ENCODE measurements around the gene CLCN4. TPM values are rescaled to one million over a fixed set of nuclear protein-coding genes. Genes with fewer than 3 reads are reported as not detected.

The CLCN4 gene
- total RNA-seq, 1 experiment from 2014 or later: 6.9 TPM

DNA sequence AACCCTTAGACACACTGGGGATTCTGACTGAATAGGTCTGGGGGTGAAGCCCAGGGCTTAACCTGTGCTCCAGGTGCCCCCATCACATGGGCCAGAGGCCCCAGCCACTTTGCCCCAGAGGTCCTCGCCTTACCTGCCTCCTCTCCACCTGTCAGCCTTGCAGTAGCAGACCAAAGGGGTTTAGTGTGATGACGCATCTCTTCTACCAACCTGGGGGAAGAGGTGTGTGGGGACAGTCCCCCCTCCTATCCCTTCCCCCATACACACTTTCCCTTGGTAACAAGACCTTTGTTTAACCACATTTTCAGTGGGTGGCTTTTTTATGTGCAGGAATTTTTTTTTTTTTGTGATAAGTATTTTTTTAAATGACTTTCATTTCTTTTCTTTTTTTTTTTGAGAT, 6.3 kb downstream of the CLCN4 start:
- Histone ChIP-seq H3K14ac (ENCODE audit: insufficient read depth, low read length) (no peak overlapping the region), H3K27me3 (ENCODE audit: insufficient read depth, low read length) (no peaks in the 10 kb centered on the region)
- no peak overlapping the region for H3K27ac Mint-ChIP-seq

More for the DNA sequence above, 6.3 kb downstream of the CLCN4 start:
- H2BK20ac ChIP-seq (ENCODE audit: low read depth, low read length, poor library complexity, severe bottlenecking): no peak overlapping the region
- H2BK15ac ChIP-seq (ENCODE audit: low read depth, low read length): no peak overlapping the region
- no peak overlapping the region for H4K5ac ChIP-seq (ENCODE audit: insufficient read length, low read depth, low read length)
- H2AFZ ChIP-seq (ENCODE audit: low read length): no peak overlapping the region
- no peak overlapping the region for H2BK5ac ChIP-seq (ENCODE audit: insufficient read length, low read length)
- no peak overlapping the region for H3K18ac ChIP-seq (ENCODE audit: insufficient read length, low read depth, low read length)
- H2BK12ac ChIP-seq (ENCODE audit: insufficient read length, low read depth, low read length): no peak overlapping the region
- Mint-ChIP-seq H3K4me3 (no peak overlapping the region), H3K27me3 (ENCODE audit: low read depth) (no peaks in the 10 kb centered on the region), H3K36me3 (ENCODE audit: insufficient read depth in 1 of 3, low read depth in 3 of 3) (peaks cover 10 to 15% (median 12%) of the 10 kb centered on the region in 3 experiments), H3K9me3 (peaks cover 55 to 61% of the 10 kb centered on the region in 2 experiments), H3K4me1 (peaks cover 4 to 12% of the 10 kb centered on the region in 2 experiments)
- no peak overlapping the region for H3K56ac ChIP-seq (ENCODE audit: insufficient read length, low read depth, low read length)
- H3K4me1 ChIP-seq (ENCODE audit: insufficient read depth, low read length): no peaks in the 10 kb centered on the region; the same call in 1 of the 2 replicates
- no peaks in the 10 kb centered on the region for H4K20me1 ChIP-seq (ENCODE audit: control insufficient read depth, insufficient read depth, insufficient read length)
- WGBS (ENCODE audit: extremely low coverage, insufficient read length, low lambda C conversion rate): no CpG with 5 or more reads among the region's 2 CpGs
- H3K4me2 ChIP-seq (ENCODE audit: insufficient read depth, insufficient read length, low read length): no peak overlapping the region
- H3K23me2 ChIP-seq (ENCODE audit: insufficient read length, low read depth, low read length, poor library complexity, severe bottlenecking): peaks cover 4% of the 10 kb centered on the region
- no peaks in the 10 kb centered on the region for H3K9me3 ChIP-seq (ENCODE audit: control insufficient read depth, low read depth, low read length)
- H3K79me1 ChIP-seq (ENCODE audit: insufficient read depth, low read depth, low read length, poor library complexity, severe bottlenecking): no peaks in the 10 kb centered on the region
- no peak overlapping the region for H3T11ph ChIP-seq (ENCODE audit: low read length)
- no peak overlapping the region for H2BK120ac ChIP-seq (ENCODE audit: low read depth, low read length, poor library complexity, severe bottlenecking)
- H3K23ac ChIP-seq (ENCODE audit: insufficient read length, low read depth, low read length): no peak overlapping the region
- DNase-seq: no peak
- H3K4ac ChIP-seq (ENCODE audit: low read depth, low read length): no peak overlapping the region
- no peaks in the 10 kb centered on the region for H3K79me2 ChIP-seq (ENCODE audit: insufficient read depth, low read length)
- H4K91ac ChIP-seq (ENCODE audit: insufficient read length, low read depth, low read length): no peak overlapping the region
- H3K27ac ChIP-seq (ENCODE audit: insufficient read length, low read depth, low read length): no peak overlapping the region
- TF ChIP-seq, protein P1, sequence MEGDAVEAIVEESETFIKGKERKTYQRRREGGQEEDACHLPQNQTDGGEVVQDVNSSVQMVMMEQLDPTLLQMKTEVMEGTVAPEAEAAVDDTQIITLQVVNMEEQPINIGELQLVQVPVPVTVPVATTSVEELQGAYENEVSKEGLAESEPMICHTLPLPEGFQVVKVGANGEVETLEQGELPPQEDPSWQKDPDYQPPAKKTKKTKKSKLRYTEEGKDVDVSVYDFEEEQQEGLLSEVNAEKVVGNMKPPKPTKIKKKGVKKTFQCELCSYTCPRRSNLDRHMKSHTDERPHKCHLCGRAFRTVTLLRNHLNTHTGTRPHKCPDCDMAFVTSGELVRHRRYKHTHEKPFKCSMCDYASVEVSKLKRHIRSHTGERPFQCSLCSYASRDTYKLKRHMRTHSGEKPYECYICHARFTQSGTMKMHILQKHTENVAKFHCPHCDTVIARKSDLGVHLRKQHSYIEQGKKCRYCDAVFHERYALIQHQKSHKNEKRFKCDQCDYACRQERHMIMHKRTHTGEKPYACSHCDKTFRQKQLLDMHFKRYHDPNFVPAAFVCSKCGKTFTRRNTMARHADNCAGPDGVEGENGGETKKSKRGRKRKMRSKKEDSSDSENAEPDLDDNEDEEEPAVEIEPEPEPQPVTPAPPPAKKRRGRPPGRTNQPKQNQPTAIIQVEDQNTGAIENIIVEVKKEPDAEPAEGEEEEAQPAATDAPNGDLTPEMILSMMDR (conservative IDR thresholded peaks at IDR 0.05): no peak
- no peak overlapping the region for H3K9ac ChIP-seq (ENCODE audit: extremely low read depth, insufficient read length, low read length)
- no peak overlapping the region for H2AK5ac ChIP-seq (ENCODE audit: insufficient read length, low read length)
- H4K8ac ChIP-seq (replicated peaks; ENCODE audit: insufficient read length, low read depth, low read length): no peak overlapping the region
